Right lobe of liver (tissue), 4 donors: ENCODE results near the gene PCYT1B.

Experiments
- CTCF ChIP-seq, 4 donors: fragments of 200-600 bp in 3 of 4; fragments of 450-650 bp in 1 of 4; IDR thresholded peaks; one replicate each; pipeline versions ENCODE4 v1.5.1 to v1.8.0; 2016 to 2022; ENCODE audit warnings: antibody characterized with exemption in 4 of 4, mild to moderate bottlenecking in 2 of 4
- POLR2A ChIP-seq: fragments of 450-650 bp; IDR thresholded peaks from one replicate; pipeline ENCODE4 v1.6.1; 2017; ENCODE audit warnings: antibody characterized with exemption, mild to moderate bottlenecking
- donor health status: DM: no; HTN: no; CAD: no.
- donor health status: DM: no; HTN: no; CAD: no.
- donor health status: DM: no; HTN: yes; CAD: no.

GRCh38 chrX:24696294-24696693 is 49.1 kb upstream of the PCYT1B start:
- TF ChIP-seq CTCF (IDR thresholded peaks at IDR 0.05) (no peak), POLR2A (no peak)
